Lower lobe of right lung (tissue), 2 donors: Measurements from ENCODE around the gene GYPC. TPM values are rescaled to one million over a fixed set of nuclear protein-coding genes. Genes with fewer than 3 reads are reported as not detected.

Experiments
- ATAC-seq, 2 donors: fragments of 200-7000 bp; cut with Tn5 transposase; one replicate each; pipeline ENCODE4 v1.9.1; 2020 to 2022; ENCODE audit warnings: mild to moderate bottlenecking in 2 of 2, moderate library complexity in 2 of 2
- DNase-seq: peaks from one replicate; pipeline ENCODE4 v3.0.0-alpha.2; 2020
- H3K27ac ChIP-seq: fragments of 200-600 bp; one replicate; pipeline ENCODE4 v1.8.0; 2022
- H3K27me3 ChIP-seq: fragments of 200-600 bp; one replicate; pipeline ENCODE4 v1.8.0; 2022; ENCODE audit warnings: low read depth
- H3K36me3 ChIP-seq: fragments of 200-600 bp; one replicate; pipeline ENCODE4 v1.8.0; 2022; ENCODE audit warnings: mild to moderate bottlenecking
- H3K4me1 ChIP-seq: fragments of 200-600 bp; one replicate; pipeline ENCODE4 v1.8.0; 2022
- H3K4me3 ChIP-seq: fragments of 200-600 bp; one replicate; pipeline ENCODE4 v1.8.0; 2022; ENCODE audit warnings: mild to moderate bottlenecking
- H3K9me3 ChIP-seq: fragments of 200-600 bp; one replicate; pipeline ENCODE4 v1.8.0; 2022
- CTCF ChIP-seq: fragments of 200-600 bp; IDR thresholded peaks from one replicate; pipeline ENCODE4 v1.8.0; 2022; ENCODE audit warnings: antibody characterized with exemption, mild to moderate bottlenecking
- intact Hi-C: fragments of 100-400 bp; cut with DNase I; formaldehyde crosslinking; loops from one replicate; pipeline ENCODE4 v1.11.0; 2022
- long read RNA-seq: library from polyadenylated mRNA; unstranded; transcript quantifications from one replicate; pipeline ENCODE4 v2.0.0, GENCODE V29; 2021
- total RNA-seq: library from RNA; stranded (reverse); fragmentation: NEBNext Ultra II Directional; extraction: Animal tissue kit (Norgen Biotek cat#: 25700); gene quantifications from one replicate; pipeline ENCODE4 v1.2.1, GENCODE V29; 2021
- donor health status: DM: no; HTN: yes; CAD: no; lungs with severe emphysema.

GYPC gene
- 92.6 TPM for total RNA-seq
- long read RNA-seq, transcript GYPC-201 (4 exons, 1,246 nt) = major isoform, 67 of 88 reads
- long read RNA-seq, transcript GYPC-203 (3 exons, 932 nt) = minor isoform, 12 of 88 reads
- long read RNA-seq, partial matches to known transcripts = 5 of 88 reads
- long read RNA-seq, other reads (novel, unspliced or antisense) = 3 of 88 reads

- ATAC-seq = peak; percentile 59 to 60
- Histone ChIP-seq H3K4me3 (peak within 1 kb of the TSS; percentile 71), H3K36me3 (no peaks in the 10 kb centered on the region), H3K27me3 (no peaks in the 10 kb centered on the region), H3K4me1 (peaks cover 55% of the 10 kb centered on the region), H3K27ac (peak within 1 kb of the TSS; percentile 96), H3K9me3 (no peaks in the 10 kb centered on the region)
- intact Hi-C loops = no loop called here
- no peak for TF ChIP-seq CTCF
- peak; percentile 76 for DNase-seq
Measured at GRCh38 chr2:126655500-126656430, at the start of gene GYPC. Gene GYPC (plus strand): TSS chr2:126656158. CDS start chr2:126656264, 106 bp downstream.

DNA sequence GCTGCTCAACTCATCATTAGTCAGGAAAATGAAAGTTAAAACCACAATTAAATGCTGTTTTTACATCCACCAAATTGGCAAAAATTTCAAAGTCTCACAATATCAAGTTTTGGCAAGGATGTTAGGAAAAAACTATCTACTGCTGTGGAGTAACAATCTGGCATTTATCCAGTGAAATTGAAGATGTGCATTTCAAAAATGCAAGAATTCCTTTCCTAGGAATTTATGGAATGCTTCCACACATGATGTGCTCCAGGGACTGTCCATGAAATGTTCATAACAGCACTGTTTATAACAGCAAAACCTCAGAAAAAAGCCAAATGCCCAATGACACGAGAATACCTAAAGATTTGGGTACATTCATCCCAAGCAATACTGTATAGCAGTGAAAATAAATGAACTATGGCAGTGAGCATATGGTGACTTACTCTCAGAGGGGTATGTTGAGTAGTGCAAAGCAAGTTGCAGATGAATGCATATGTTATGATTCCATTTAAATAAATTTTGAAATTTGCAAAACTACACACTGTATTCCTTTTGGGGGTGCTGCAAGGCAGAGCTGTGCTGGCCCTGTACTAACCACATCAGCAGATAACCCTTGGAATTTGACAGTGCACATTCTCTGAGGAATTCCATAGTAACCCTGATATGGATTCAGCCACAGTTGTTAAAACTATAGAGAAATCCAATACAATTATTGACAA, 41.3 kb upstream of the GYPC start:
- intact Hi-C loops = no loop called here
- Histone ChIP-seq H3K36me3 (no peaks in the 10 kb centered on the region), H3K4me1 (no peaks in the 10 kb centered on the region), H3K9me3 (no peaks in the 10 kb centered on the region), H3K27me3 (no peaks in the 10 kb centered on the region), H3K4me3 (no peak overlapping the region), H3K27ac (no peak overlapping the region)
- DNase-seq = no peak
- TF ChIP-seq CTCF = no peak
- ATAC-seq = no peak

DNA sequence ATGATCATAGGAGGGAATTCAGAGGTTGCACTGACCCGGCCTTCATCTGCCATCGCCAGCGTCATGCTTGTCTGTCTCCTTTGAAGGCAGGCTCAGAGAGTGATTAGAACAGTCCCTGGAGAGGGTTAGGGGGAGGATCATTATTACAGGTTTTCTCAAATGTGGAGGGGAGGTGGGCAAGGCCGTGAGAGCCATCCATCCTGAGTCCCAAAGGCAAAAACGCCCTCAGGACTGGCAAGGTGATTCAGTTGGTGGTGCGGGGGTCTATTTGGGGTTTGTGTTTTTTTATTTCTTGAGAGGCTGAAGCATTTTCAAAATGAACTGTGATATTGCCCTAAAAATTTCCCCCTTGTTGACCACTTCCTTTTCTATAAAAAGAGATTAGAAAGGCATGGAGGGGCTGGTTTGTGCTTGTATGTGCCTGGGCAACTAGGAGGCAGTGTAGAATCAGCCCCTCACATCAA, 39.3 kb upstream of the GYPC start:
- intact Hi-C loops = no loop called here
- ATAC-seq = no peak
- no peak for TF ChIP-seq CTCF

GRCh38 chr2:126620302-126620701, 35.7 kb upstream of the GYPC start:
- DNase-seq (no peak), ATAC-seq (no peak)
- no peak overlapping the region for H3K4me3 ChIP-seq
- TF ChIP-seq CTCF = no peak
- no peaks in the 10 kb centered on the region for H3K27me3 ChIP-seq
- no peaks in the 10 kb centered on the region for H3K36me3 ChIP-seq
- intact Hi-C loops = no loop called here
- H3K9me3 ChIP-seq = peaks cover 4% of the 10 kb centered on the region
- H3K27ac ChIP-seq = no peak overlapping the region
- no peaks in the 10 kb centered on the region for H3K4me1 ChIP-seq

More for the DNA sequence above, 39.3 kb upstream of the GYPC start:
- no peaks in the 10 kb centered on the region for H3K36me3 ChIP-seq
- H3K9me3 ChIP-seq = peaks cover 4% of the 10 kb centered on the region
- no peaks in the 10 kb centered on the region for H3K4me1 ChIP-seq
- H3K27ac ChIP-seq = no peak overlapping the region
- DNase-seq = no peak
- no peak overlapping the region for H3K4me3 ChIP-seq
- no peaks in the 10 kb centered on the region for H3K27me3 ChIP-seq

- ATAC-seq (no peak), DNase-seq (no peak)
- intact Hi-C loops = no loop called here
- no peaks in the 10 kb centered on the region for H3K36me3 ChIP-seq
- no peaks in the 10 kb centered on the region for H3K4me1 ChIP-seq
- no peak for TF ChIP-seq CTCF
- peaks cover 4% of the 10 kb centered on the region for H3K9me3 ChIP-seq
- H3K27me3 ChIP-seq = no peaks in the 10 kb centered on the region
- no peak overlapping the region for H3K4me3 ChIP-seq
- H3K27ac ChIP-seq = no peak overlapping the region
Measured at GRCh38 chr2:126623000-126623399, 33.0 kb upstream of the GYPC start.
